Chondrocyte (in vitro differentiated cells): ENCODE results near the gene EXOC3L2. TPM values are rescaled to one million over a fixed set of nuclear protein-coding genes. Genes with fewer than 3 reads are reported as not detected.
A peak's percentile ranks its signal among the peaks of the same experiment; 100 is the strongest.

Experiments used
- DNase-seq: peaks from one replicate; pipeline ENCODE4 v3.0.0; 2021; ENCODE audit warnings: mixed read lengths, low spot score
- H3K27ac Mint-ChIP-seq: one replicate; pipeline ENCODE4 v1.8.0; 2021; ENCODE audit warnings: mild to moderate bottlenecking, moderate library complexity, mixed read lengths; ENCODE audit not compliant: unreplicated experiment
- H3K27me3 Mint-ChIP-seq: 2 replicates; pipeline ENCODE4 v1.8.0; 2021; ENCODE audit warnings: low read depth, mixed read lengths
- H3K36me3 Mint-ChIP-seq: 2 replicates; pipeline ENCODE4 v1.8.0; 2021; ENCODE audit warnings: low read depth, mixed read lengths
- H3K4me1 Mint-ChIP-seq: 2 replicates; pipeline ENCODE4 v1.8.0; 2021; ENCODE audit warnings: low read depth, mild to moderate bottlenecking, mixed read lengths
- H3K4me3 Mint-ChIP-seq: one replicate; pipeline ENCODE4 v1.8.0; 2021; ENCODE audit warnings: mild to moderate bottlenecking, moderate library complexity, mixed read lengths; ENCODE audit not compliant: unreplicated experiment
- H3K9me3 Mint-ChIP-seq: 2 replicates; pipeline ENCODE4 v1.8.0; 2021; ENCODE audit warnings: low read depth, mixed read lengths
- total RNA-seq: library from RNA; stranded (reverse); gene quantifications from 3 replicates; pipeline ENCODE4 v1.2.1, GENCODE V29; 2021
- TF ChIP-seq, protein P1 (sequence below): fragments of 200-600 bp; sonication (generic); IDR thresholded peaks from 2 replicates; pipeline ENCODE4 v1.5.0; 2021; ENCODE audit warnings: antibody characterized with exemption, mild to moderate bottlenecking, moderate library complexity

EXOC3L2 gene
- total RNA-seq, 1 donor from 2014 or later: 0.37 TPM

- Mint-ChIP-seq H3K36me3 (peaks cover 12% of the 10 kb centered on the region), H3K27me3 (no peaks in the 10 kb centered on the region), H3K27ac (peak overlapping the region; percentile 63), H3K4me1 (peaks cover 13% of the 10 kb centered on the region), H3K9me3 (peaks cover 7% of the 10 kb centered on the region), H3K4me3 (no peak overlapping the region)
- DNase-seq: no peak
- TF ChIP-seq, protein P1, sequence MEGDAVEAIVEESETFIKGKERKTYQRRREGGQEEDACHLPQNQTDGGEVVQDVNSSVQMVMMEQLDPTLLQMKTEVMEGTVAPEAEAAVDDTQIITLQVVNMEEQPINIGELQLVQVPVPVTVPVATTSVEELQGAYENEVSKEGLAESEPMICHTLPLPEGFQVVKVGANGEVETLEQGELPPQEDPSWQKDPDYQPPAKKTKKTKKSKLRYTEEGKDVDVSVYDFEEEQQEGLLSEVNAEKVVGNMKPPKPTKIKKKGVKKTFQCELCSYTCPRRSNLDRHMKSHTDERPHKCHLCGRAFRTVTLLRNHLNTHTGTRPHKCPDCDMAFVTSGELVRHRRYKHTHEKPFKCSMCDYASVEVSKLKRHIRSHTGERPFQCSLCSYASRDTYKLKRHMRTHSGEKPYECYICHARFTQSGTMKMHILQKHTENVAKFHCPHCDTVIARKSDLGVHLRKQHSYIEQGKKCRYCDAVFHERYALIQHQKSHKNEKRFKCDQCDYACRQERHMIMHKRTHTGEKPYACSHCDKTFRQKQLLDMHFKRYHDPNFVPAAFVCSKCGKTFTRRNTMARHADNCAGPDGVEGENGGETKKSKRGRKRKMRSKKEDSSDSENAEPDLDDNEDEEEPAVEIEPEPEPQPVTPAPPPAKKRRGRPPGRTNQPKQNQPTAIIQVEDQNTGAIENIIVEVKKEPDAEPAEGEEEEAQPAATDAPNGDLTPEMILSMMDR: no peak
Observed at GRCh38 chr19:45186509-45187334, 58.5 kb downstream of the EXOC3L2 start.

DNA sequence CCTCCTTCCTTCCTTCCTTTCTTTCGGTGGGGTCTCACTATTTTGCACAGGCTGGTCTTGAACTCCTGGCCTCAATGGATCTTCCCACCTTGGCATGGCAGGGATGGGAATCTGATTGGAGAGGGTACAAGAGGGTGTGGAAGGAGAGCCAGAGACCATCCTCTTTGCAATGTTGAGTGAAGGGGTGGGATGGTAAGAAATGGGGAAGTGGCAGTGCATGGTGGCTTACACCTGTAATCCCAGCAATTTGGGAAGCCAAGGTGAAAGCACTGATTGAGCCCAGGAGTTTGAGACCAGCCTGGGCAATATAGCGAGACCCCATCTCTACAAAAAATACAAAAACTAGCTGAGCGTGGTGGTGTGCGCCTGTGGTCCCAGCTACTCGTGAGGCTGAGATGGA is 61.1 kb downstream of the EXOC3L2 start:
- no peak for DNase-seq
- TF ChIP-seq, protein P1: no peak
- Mint-ChIP-seq H3K4me3 (no peak overlapping the region), H3K27ac (no peak overlapping the region), H3K9me3 (no peaks in the 10 kb centered on the region), H3K27me3 (no peaks in the 10 kb centered on the region), H3K36me3 (peaks cover 6% of the 10 kb centered on the region), H3K4me1 (peaks cover 33% of the 10 kb centered on the region)

DNA sequence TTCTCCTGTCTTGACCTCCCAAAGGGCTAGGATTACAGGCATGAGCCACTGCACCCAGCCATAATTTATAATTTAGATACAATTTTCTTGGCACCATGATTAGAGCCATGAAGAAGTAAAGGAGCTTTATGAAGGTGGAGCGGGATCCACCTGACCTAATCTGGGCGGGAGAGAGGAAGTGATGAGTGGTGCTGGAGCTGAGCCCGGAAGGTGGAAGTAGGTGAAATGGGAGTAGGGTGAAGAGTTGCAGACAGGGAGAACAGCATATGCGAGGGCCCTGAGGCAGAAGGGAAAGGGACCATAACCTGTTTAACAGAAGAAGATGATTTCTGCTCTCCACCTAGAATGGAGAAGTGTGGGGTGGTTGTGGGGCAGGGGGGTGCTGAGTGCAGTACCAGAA is 62.4 kb downstream of the EXOC3L2 start:
- Mint-ChIP-seq H3K9me3 (no peaks in the 10 kb centered on the region), H3K4me1 (peaks cover 35% of the 10 kb centered on the region), H3K27ac (no peak overlapping the region)

GRCh38 chr19:45180936-45181335 is 64.3 kb downstream of the EXOC3L2 start:
- Mint-ChIP-seq H3K27me3 (no peaks in the 10 kb centered on the region), H3K27ac (peak overlapping the region; percentile 66), H3K9me3 (no peaks in the 10 kb centered on the region)

More for the DNA sequence above, 62.4 kb downstream of the EXOC3L2 start:
- DNase-seq: no peak
- H3K36me3 Mint-ChIP-seq: peaks cover 6% of the 10 kb centered on the region
- TF ChIP-seq, protein P1: no peak
- no peaks in the 10 kb centered on the region for H3K27me3 Mint-ChIP-seq
- H3K4me3 Mint-ChIP-seq: no peak overlapping the region

DNA sequence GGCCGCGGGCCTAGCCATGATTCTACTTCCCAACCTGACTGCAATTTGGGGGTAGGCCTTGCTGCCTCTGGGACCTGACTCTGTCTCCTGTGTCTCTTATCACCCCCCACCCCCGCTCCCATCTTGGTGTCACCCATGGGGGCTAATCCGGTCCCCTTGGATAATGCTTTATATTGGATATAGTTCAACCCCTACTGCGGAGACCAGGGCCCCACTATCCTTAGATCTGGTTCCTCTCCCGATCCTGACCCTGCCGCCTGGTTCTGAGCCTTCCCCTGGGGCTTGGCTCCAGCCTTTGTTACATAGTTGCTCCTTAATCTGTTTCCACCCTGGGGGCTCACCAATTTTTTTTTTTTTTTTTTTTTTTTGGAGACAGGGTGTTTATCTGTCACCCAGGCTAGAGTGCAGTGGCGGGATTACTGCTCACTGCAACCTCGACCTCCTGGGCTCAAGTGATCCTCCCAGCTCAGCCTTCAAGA is 65.3 kb downstream of the EXOC3L2 start:
- peaks cover 33% of the 10 kb centered on the region for H3K4me1 Mint-ChIP-seq
- TF ChIP-seq, protein P1: no peak
- H3K27ac Mint-ChIP-seq: peak overlapping the region; percentile 86
- H3K4me3 Mint-ChIP-seq: peak overlapping the region; percentile 71
- no peak for DNase-seq
- peaks cover 5% of the 10 kb centered on the region for H3K36me3 Mint-ChIP-seq
- no peaks in the 10 kb centered on the region for H3K9me3 Mint-ChIP-seq
- no peaks in the 10 kb centered on the region for H3K27me3 Mint-ChIP-seq

More at GRCh38 chr19:45180936-45181335, 64.3 kb downstream of the EXOC3L2 start:
- Mint-ChIP-seq H3K4me3 (peak overlapping the region; percentile 55), H3K4me1 (peaks cover 33% of the 10 kb centered on the region), H3K36me3 (peaks cover 6% of the 10 kb centered on the region)
- no peak for DNase-seq
- TF ChIP-seq, protein P1: no peak
